GM21737 (cell line): Measurements from ENCODE around the gene CPHXL2.

Source experiments
- ATAC-seq: cut with Tn5 transposase; IDR thresholded peaks from one replicate; pipeline ENCODE4 v1.9.1; 2021; ENCODE audit warnings: mild to moderate bottlenecking, moderate library complexity; ENCODE audit not compliant: unreplicated experiment

The CPHXL2 gene

GRCh38 chr16:75676909-75677308 is at the start of gene CPHXL2:
Gene CPHXL2 (minus strand): TSS chr16:75677009. CDS start chr16:75676999, 10 bp downstream.
- no peak for ATAC-seq

- ATAC-seq, result no peak
Measured at GRCh38 chr16:75726390-75726789, 49.6 kb upstream of the CPHXL2 start, which contains the start of gene CPHXL. Gene CPHXL (minus strand): TSS chr16:75726490. CDS start chr16:75726442, 48 bp downstream.

- ATAC-seq, result no peak
Measured at GRCh38 chr16:75718452-75718851, 41.6 kb upstream of the CPHXL2 start.

- ATAC-seq, result no peak
Measured at GRCh38 chr16:75714661-75715060, 37.9 kb upstream of the CPHXL2 start.

GRCh38 chr16:75710344-75710743 is 33.5 kb upstream of the CPHXL2 start:
- ATAC-seq, result no peak

GRCh38 chr16:75703306-75703705 is 26.5 kb upstream of the CPHXL2 start:
- no peak for ATAC-seq

- ATAC-seq, result no peak
Measured at GRCh38 chr16:75702242-75702641, 25.4 kb upstream of the CPHXL2 start.

GRCh38 chr16:75701361-75701760 is 24.6 kb upstream of the CPHXL2 start, which contains the start of gene DUXB:
Gene DUXB (minus strand): TSS chr16:75701461. CDS start chr16:75701418, 43 bp downstream.
- no peak for ATAC-seq

- ATAC-seq, result no peak
Measured at GRCh38 chr16:75697571-75697970, 20.8 kb upstream of the CPHXL2 start.

GRCh38 chr16:75695708-75696107 is 18.9 kb upstream of the CPHXL2 start:
- no peak for ATAC-seq

GRCh38 chr16:75687361-75687760 is 10.6 kb upstream of the CPHXL2 start:
- ATAC-seq, result no peak

- ATAC-seq, result no peak
Measured at GRCh38 chr16:75682308-75682707, 5.5 kb upstream of the CPHXL2 start.

GRCh38 chr16:75679366-75679765 is 2.6 kb upstream of the CPHXL2 start:
- ATAC-seq, result no peak

- no peak for ATAC-seq
Measured at GRCh38 chr16:75667503-75667902, 9.3 kb downstream of the CPHXL2 start.

- no peak for ATAC-seq
Measured at GRCh38 chr16:75660726-75661302, 16.0 kb downstream of the CPHXL2 start.

GRCh38 chr16:75660321-75660720 is 16.5 kb downstream of the CPHXL2 start:
- ATAC-seq, result no peak

- no peak for ATAC-seq
Measured at GRCh38 chr16:75658175-75658574, 18.6 kb downstream of the CPHXL2 start.

- ATAC-seq, result no peak
Measured at GRCh38 chr16:75653922-75654321, 22.9 kb downstream of the CPHXL2 start.

GRCh38 chr16:75648265-75649076 is 28.3 kb downstream of the CPHXL2 start:
- ATAC-seq, result peak; percentile 33

- peak; percentile 86 for ATAC-seq
Measured at GRCh38 chr16:75647492-75648264, 29.1 kb downstream of the CPHXL2 start, which contains the start of the genes KARS1 and TERF2IP. Gene KARS1 (minus strand): TSS chr16:75647665. CDS start chr16:75647639, 26 bp downstream. Gene TERF2IP (plus strand): TSS chr16:75647773. CDS start chr16:75647883, 110 bp downstream.

GRCh38 chr16:75647112-75647491 is 29.7 kb downstream of the CPHXL2 start:
- ATAC-seq, result peak; percentile 23
